Stimulated activated CD4-positive, alpha-beta T cell treated with anti-CD3 and anti-CD28 coated beads, Interleukin-4, amount 100 ng/mL, for 48 hours (primary cell): ENCODE data around the gene TSPAN5.
"Not testable (repeated sequence)": the region's sequence is repeated elsewhere in the genome, so short reads cannot be mapped to it uniquely, and the experiment has no call there.

Source experiments
- DNase-seq, 2 donors: peaks; one replicate each; pipeline ENCODE4 v3.0.0-alpha.2; 2020; ENCODE audit warnings: low read depth in 2 of 2

TSPAN5 gene

GRCh38 chr4:98496152-98496845, 162.1 kb downstream of the TSPAN5 start:
- no peak for DNase-seq

GRCh38 chr4:98493296-98493695, 165.1 kb downstream of the TSPAN5 start:
- DNase-seq: no peak

GRCh38 chr4:98491899-98492559, 166.4 kb downstream of the TSPAN5 start:
- no peak for DNase-seq

DNA sequence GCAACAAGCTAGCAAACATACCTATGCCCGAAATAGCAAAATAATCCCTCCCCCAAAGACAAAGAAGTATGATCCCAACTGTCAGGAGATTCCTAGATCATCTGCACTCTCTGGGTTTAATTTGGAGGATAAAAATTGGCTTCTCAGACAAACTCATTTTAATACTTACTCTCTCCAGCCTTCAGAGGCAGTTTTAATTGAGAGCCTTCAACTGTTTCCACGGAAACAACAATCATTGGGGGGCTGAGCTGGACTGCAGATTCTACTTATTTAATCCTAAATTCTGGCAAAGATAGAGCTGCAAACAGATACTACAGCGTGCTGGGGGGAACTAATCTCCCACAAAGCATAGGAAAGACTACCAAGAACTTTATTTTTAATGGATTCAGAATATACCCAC, 168.2 kb downstream of the TSPAN5 start:
- no peak for DNase-seq

DNA sequence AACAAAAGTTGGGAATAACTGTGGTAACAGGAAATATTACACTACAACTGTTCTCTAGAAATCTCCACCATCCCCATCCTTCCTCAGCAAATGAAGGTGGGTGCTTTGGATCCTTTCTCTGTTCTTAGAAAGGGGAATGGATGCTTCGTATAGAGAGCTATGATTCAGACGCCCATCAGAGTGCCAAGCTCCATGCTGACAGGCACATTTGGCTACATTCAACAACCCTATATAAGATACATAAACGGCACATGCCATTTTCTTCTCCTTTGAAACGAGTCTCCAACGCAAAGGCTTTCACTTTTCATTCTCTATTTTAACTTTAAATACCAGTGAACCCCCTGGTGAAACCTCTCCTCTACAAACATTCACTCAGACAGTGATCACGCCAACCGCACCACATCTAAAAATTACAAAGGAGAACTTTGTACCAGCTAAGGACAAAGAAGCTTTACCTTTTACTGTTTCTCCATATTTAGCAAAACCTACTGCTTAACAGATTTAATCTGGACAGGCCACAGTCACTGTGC, 172.5 kb downstream of the TSPAN5 start:
- no peak for DNase-seq

- no peak for DNase-seq
Measured at GRCh38 chr4:98484031-98484430, 174.4 kb downstream of the TSPAN5 start.

DNA sequence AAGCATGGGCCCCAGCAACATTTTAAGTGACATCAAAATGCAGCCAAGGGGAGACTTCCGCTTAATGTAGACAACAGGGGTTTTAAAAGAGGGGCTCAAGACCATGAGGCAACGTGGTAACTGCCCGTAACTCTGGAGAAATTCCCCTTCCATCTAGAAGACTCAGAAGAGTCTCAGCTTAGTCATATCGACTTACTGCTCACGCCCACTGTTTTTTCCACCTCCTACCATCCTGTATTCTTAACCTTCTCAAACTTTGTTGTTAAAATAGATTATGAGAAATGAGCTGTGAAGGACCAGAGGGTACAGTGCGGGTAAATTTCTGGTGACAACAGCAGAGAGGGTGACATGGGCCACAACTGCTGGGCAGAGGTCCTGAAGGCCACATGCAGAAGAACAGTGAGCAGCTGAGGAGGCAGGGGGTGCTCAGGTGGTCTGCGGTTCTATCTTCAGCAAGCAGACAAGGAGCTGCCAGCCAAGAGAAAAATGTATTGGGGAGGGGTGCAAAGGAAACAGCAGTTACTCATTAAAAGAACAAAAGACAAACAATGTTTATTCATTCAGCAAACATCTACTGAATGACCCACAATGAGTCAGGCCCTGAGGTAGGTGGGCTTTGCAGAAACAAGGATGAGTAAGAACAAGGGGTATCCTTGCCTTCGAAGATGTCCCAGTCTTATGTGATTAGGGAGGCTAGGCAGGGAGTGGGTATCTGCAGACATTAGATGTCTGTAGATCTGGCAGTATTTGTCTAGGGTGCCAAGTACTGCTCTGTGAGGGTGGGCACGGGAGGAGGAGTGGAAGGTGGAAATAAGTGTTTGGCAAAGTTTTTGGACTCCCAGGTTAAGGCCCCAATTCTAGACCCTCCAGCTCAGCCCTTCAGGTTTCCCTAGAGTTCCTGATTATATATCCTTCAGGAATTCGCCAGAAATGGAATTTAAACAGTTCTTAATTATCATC, 175.3 kb downstream of the TSPAN5 start:
- peak in 1 of 2 donors; percentile 33 for DNase-seq

GRCh38 chr4:98482503-98482846, 175.9 kb downstream of the TSPAN5 start:
- DNase-seq: no peak

GRCh38 chr4:98481167-98481566, 177.2 kb downstream of the TSPAN5 start:
- no peak for DNase-seq

DNA sequence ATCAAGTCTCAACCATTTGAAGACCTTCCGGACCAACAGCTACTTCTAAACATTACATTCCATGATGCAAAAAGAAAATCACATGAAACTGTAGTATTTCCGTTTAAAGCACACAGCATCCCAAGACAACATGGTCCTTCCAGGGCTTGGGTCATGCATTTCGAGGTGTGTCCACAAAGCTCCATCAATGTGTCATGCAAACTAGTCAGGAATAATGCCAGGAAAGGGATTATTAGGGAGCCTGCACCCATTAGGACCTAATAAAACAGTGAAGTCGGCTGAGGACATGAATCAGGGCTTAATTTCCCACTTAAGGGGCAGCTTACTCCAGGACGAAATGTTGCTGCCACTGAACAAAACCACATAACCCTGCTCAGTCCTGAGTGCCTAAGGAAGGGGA, 177.9 kb downstream of the TSPAN5 start:
- no peak for DNase-seq

DNA sequence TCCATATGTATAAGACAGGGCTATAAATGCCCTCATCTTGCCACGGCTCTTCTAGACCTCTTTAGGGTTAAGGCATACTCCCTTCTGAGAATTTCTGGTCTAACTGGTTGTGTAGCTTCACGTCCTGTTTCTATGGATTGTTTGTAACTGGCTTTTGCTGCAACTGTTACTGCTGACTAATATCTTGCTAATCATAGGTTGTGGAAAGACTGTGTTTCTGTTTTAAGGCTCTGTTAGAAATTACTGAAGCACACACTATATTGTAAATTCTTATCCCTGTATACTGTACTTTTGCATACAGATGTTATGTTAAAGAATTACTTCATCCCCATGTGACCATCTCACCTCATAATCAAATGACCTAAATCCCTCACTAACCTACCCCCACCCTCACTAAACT, 178.8 kb downstream of the TSPAN5 start:
- DNase-seq: not testable (repeated sequence)

- DNase-seq: no peak
Measured at GRCh38 chr4:98476891-98477290, 181.5 kb downstream of the TSPAN5 start.

GRCh38 chr4:98474408-98474844, 184.0 kb downstream of the TSPAN5 start:
- peak in 1 of 2 donors; percentile 22 for DNase-seq

DNA sequence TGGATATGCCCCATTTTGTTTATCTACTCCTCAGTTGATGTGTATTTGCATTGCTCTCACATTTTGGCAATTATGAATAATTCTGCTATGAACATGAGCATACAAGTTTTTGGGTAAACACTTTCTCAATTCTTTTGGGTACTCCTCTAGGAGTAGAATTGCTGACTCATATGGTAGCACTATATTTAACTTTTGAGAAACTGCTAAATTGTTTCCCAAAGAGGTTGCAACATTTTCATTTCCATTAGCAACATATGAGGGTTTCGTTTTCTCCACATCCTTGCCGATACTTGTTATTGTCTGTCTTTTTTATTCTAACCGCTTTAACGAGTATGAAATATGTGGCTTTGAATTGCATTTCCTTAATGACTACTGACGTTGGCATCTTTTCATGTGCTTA, 185.4 kb downstream of the TSPAN5 start:
- no peak for DNase-seq

- no peak for DNase-seq
Measured at GRCh38 chr4:98470831-98471230, 187.6 kb downstream of the TSPAN5 start.

DNA sequence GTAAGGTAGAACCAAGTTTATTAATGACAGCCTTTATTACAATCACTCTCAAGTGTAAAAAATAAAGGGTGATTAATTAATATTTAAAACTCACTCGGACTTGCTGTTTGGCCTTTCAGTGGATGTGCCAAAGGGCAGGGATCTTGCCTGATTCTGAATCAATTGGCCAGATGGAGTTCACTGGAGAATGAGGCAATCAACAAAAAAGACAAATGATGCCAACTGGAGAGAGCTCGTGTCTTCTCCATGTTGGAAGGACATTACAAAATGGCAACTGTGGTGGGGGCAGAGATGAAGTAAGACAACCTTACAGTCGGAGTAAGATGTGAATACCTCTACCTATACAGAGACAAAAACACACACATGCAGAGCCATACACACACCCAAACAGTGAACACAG, 188.0 kb downstream of the TSPAN5 start:
- DNase-seq: no peak

GRCh38 chr4:98469771-98470170, 188.6 kb downstream of the TSPAN5 start:
- no peak for DNase-seq

- DNase-seq: no peak
Measured at GRCh38 chr4:98468709-98469108, 189.7 kb downstream of the TSPAN5 start.

DNA sequence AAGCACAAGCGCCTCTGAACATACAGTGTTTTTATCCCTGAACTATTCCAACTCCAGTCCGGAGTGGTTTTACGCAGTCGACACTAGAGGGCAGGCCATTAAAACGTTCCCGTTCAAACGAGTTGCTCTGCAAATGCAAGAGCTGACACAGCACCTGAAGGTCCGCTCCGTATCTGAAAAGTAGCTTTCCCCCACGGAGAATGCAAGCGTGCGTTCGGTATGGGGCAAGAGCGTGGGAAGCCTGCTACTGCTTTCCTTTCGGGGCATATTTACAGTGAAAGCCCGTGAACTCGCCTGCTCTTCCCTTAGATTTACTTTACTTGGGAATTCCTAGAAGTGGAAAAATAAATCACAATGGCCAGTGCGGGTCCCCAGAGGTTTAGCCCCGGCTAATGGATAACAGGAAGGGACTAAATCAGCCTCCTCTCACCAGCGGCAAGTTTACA, 190.8 kb downstream of the TSPAN5 start:
- DNase-seq: peak; percentile 45 to 67

GRCh38 chr4:98466868-98467599, 191.4 kb downstream of the TSPAN5 start:
- DNase-seq: no peak

DNA sequence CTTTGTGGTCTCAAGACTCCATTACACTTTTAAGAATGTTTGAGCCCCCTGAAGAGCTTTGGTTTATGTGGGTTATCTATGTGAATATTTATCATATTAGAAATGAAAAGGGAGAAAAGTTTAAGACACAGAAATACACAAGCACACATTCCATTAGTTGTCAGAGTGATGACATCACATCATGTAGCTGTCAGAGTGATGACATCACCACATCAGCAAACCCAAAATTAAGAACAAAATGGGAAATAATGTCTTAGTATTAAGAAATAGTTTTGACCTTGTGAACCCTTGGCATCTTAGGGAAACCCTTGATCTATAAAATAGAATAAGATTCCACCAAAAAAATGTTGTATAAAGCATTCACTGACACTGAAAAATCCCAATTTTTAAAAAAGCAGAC, 195.9 kb downstream of the TSPAN5 start:
- DNase-seq: no peak
